HepG2 (cell line): ENCODE data around the gene FCN1. TPM values are rescaled to one million over a fixed set of nuclear protein-coding genes. Genes with fewer than 3 reads are reported as not detected.

Experiments used
- ATAC-seq: fragments of 200-7000 bp; cut with Tn5 transposase; 3 replicates; pipeline ENCODE4 v1.9.1; 2020; ENCODE audit warnings: mild to moderate bottlenecking, moderate library complexity
- BruUV-seq: library from RNA; stranded (reverse); fragments of 400-500 nt; replicated peaks from 2 replicates; lab custom pipeline; 2021; lab: Mats Ljungman, UMichigan
- CTCF ChIA-PET: fragments of 300-600 bp; formaldehyde crosslinking; extraction: SDS; loops from one replicate; lab custom pipeline; 2021; ENCODE audit warnings: low total read pairs, inconsistent platforms, low intra/inter-chr PET ratio; lab: Yijun Ruan, JAX
- POLR2A ChIA-PET: fragments of 350-600 bp; sonication (Branson Sonifier 250); formaldehyde crosslinking; loops from one replicate; lab custom pipeline; 2020; ENCODE audit warnings: antibody characterized with exemption, inconsistent platforms; lab: Yijun Ruan, JAX
- DNase-seq: peaks from one replicate; pipeline ENCODE4 v3.0.0-alpha.2; 2015; ENCODE audit warnings: low spot score
- FAIRE-seq: peaks from 3 replicates; lab custom pipeline; 2011; peaks lifted over from hg19 to GRCh38; lab: Jason Lieb, UNC
- H2AFZ ChIP-seq: one replicate; pipeline ENCODE4 v1.6.1; 2011; ENCODE audit warnings: low read length, inconsistent platforms
- H3K27ac ChIP-seq: fragments of 300-600 bp; 3 replicates; pipeline ENCODE4 v1.8.0; 2011; ENCODE audit warnings: mixed run types, mild to moderate bottlenecking, mixed read lengths, low read length, inconsistent platforms; ENCODE audit not compliant: insufficient read depth; ENCODE audit errors: extremely low read length
- H3K27me3 ChIP-seq, 2 experiments: fragments of 200-600 bp in 1 of 2; 2 replicates in 1 of 2; 3 replicates in 1 of 2; pipeline versions ENCODE4 v1.6.0 to v1.8.0; 2011; ENCODE audit warnings: low read length in 2 of 2, mild to moderate bottlenecking in 2 of 2, moderate library complexity in 2 of 2, inconsistent platforms in 1 of 2; ENCODE audit not compliant: insufficient read depth in 2 of 2, control insufficient read depth in 1 of 2
- H3K36me3 ChIP-seq, 2 experiments: fragments of 200-600 bp in 1 of 2; replicated peaks in 1 of 2; 2 replicates in 1 of 2; 3 replicates in 1 of 2; pipeline versions ENCODE4 v1.5.1 to v1.8.0; 2011; ENCODE audit warnings: low read length in 2 of 2, inconsistent platforms in 1 of 2; ENCODE audit not compliant: insufficient read depth in 2 of 2, control insufficient read depth in 1 of 2
- H3K4me1 ChIP-seq: 2 replicates; pipeline ENCODE4 v1.5.1; 2012; ENCODE audit warnings: low read length, inconsistent platforms; ENCODE audit not compliant: insufficient read depth
- H3K4me2 ChIP-seq: 2 replicates; pipeline ENCODE4 v1.6.0; 2011; ENCODE audit warnings: low read depth, low read length, inconsistent platforms
- H3K4me3 ChIP-seq, 3 experiments: fragments of 200-600 bp in 1 of 3; sonication (generic), shearing (Covaris generic) in 1 of 3; replicated peaks in 1 of 3; 2 replicates each; pipeline ENCODE4 v1.5.1; 2011 to 2016; ENCODE audit warnings: low read length in 3 of 3, inconsistent platforms in 2 of 3, low read depth in 2 of 3, mild to moderate bottlenecking in 2 of 3, control low read depth in 1 of 3, mixed read lengths in 1 of 3; ENCODE audit not compliant: insufficient read depth in 1 of 3
- H3K79me2 ChIP-seq: one replicate; pipeline ENCODE4 v1.6.1; 2011; ENCODE audit warnings: low read length, inconsistent platforms; ENCODE audit not compliant: insufficient read depth
- H3K9ac ChIP-seq: 2 replicates; pipeline ENCODE4 v1.6.0; 2011; ENCODE audit warnings: mild to moderate bottlenecking, low read depth, low read length, inconsistent platforms; ENCODE audit not compliant: insufficient read depth
- H3K9me3 ChIP-seq: 2 replicates; pipeline ENCODE4 v1.5.1; 2012; ENCODE audit warnings: mild to moderate bottlenecking, low read length
- H4K20me1 ChIP-seq: 2 replicates; pipeline ENCODE4 v1.6.0; 2011; ENCODE audit warnings: inconsistent platforms, mild to moderate bottlenecking, low read length, moderate library complexity; ENCODE audit not compliant: insufficient read depth
- AGO1 ChIP-seq: fragments of 200-400 bp; formaldehyde crosslinking; IDR thresholded peaks from 2 replicates; pipeline ENCODE4 v1.6.1; 2017; ENCODE audit warnings: mild to moderate bottlenecking, low read depth, low read length, moderate library complexity; ENCODE audit not compliant: poor library complexity, severe bottlenecking
- EZH2 ChIP-seq: conservative IDR thresholded peaks from 2 replicates; pipeline ENCODE4 v1.6.1; 2012; ENCODE audit warnings: mild to moderate bottlenecking, low read depth, low read length, moderate library complexity
- FLYWCH1 ChIP-seq: sonication (generic); formaldehyde crosslinking; IDR thresholded peaks from 2 replicates; pipeline ENCODE4 v1.8.1; 2023; ENCODE audit warnings: mild to moderate bottlenecking, missing genetic modification reagents
- GLI4 ChIP-seq: sonication (generic); formaldehyde crosslinking; IDR thresholded peaks from 2 replicates; pipeline ENCODE4 v1.5.1; 2020; ENCODE audit warnings: missing genetic modification reagents, mild to moderate bottlenecking, moderate library complexity, borderline replicate concordance
- KLF11 ChIP-seq: IDR thresholded peaks from 2 replicates; pipeline ENCODE4 v1.6.1; 2016; ENCODE audit warnings: missing compliant biosample characterization
- MAFF ChIP-seq: IDR thresholded peaks from 2 replicates; pipeline ENCODE4 v1.6.1; 2011; ENCODE audit warnings: low read depth, low read length, improper control_type of control experiment
- MYC ChIP-seq: sonication (generic); formaldehyde crosslinking; IDR thresholded peaks from 2 replicates; pipeline ENCODE4 v1.9.0; 2021; ENCODE audit warnings: missing genetic modification reagents, borderline replicate concordance
- SSRP1 ChIP-seq: IDR thresholded peaks from 2 replicates; pipeline ENCODE4 v1.6.1; 2016; ENCODE audit warnings: control low read depth
- TBP ChIP-seq: sonication (generic); formaldehyde crosslinking; IDR thresholded peaks from 2 replicates; pipeline ENCODE4 v1.5.0; 2020; ENCODE audit warnings: missing genetic modification reagents
- THYN1 ChIP-seq: sonication (generic); formaldehyde crosslinking; IDR thresholded peaks from 2 replicates; pipeline ENCODE4 v1.8.1; 2023; ENCODE audit warnings: low read depth, mild to moderate bottlenecking, moderate library complexity, missing genetic modification reagents, borderline replicate concordance
- U2AF1 ChIP-seq: fragments of 200-400 bp; formaldehyde crosslinking; optimal IDR thresholded peaks from 2 replicates; pipeline ENCODE3; 2017; ENCODE audit warnings: mild to moderate bottlenecking, low read depth, low read length
- ZBTB38 ChIP-seq: sonication (generic); formaldehyde crosslinking; IDR thresholded peaks from 2 replicates; pipeline ENCODE4 v1.5.1; 2020; ENCODE audit warnings: mild to moderate bottlenecking, missing genetic modification reagents
- ZNF552 ChIP-seq: sonication (generic); formaldehyde crosslinking; IDR thresholded peaks from 2 replicates; pipeline ENCODE4 v1.9.0; 2022; ENCODE audit warnings: missing genetic modification reagents, mild to moderate bottlenecking, borderline replicate concordance
- ZNF558 ChIP-seq: sonication (generic); formaldehyde crosslinking; IDR thresholded peaks from 2 replicates; pipeline ENCODE4 v1.9.0; 2022; ENCODE audit warnings: mild to moderate bottlenecking, missing genetic modification reagents, borderline replicate concordance
- ZNF674 ChIP-seq: sonication (generic); formaldehyde crosslinking; IDR thresholded peaks from 2 replicates; pipeline ENCODE4 v1.5.0; 2020; ENCODE audit warnings: low read depth, mild to moderate bottlenecking, missing genetic modification reagents
- ZNF878 ChIP-seq: sonication (generic); formaldehyde crosslinking; IDR thresholded peaks from 2 replicates; pipeline ENCODE4 v1.8.1; 2023; ENCODE audit warnings: mild to moderate bottlenecking, missing genetic modification reagents, moderate library complexity
- WGBS: methylation state at CpG from one replicate; pipeline ENCODE4 v1.1.6; 2017; ENCODE audit warnings: low lambda C conversion rate; 5-methylcytosine and 5-hydroxymethylcytosine counted together
- in situ Hi-C: cut with HindIII; loops from 2 replicates; pipeline ENCODE4 v1.10.0; 2017; ENCODE audit warnings: low pct_unique_long_range_greater_than_20kb; ENCODE audit not compliant: extremely low pct_ligation_motif_present
- intact Hi-C: fragments of 100-400 bp; cut with micrococcal nuclease; formaldehyde crosslinking; loops from one replicate; pipeline ENCODE4 v1.10.0; 2022; ENCODE audit not compliant: unreplicated experiment
- polyA plus RNA-seq, 8 experiments: library from polyadenylated mRNA; depleted of rRNA in 3 of 8; stranded (reverse) in 7 of 8; unstranded in 1 of 8; fragments of >200 nt; fragmentation: Illumina TruSeq in 4 of 8; extraction: Trizol in 4 of 8; gene quantifications; 2 replicates each; pipeline versions ENCODE4 v1.2.1 to v1.2.3, GENCODE V29; 2011 to 2016; ENCODE audit warnings: low read depth in 4 of 8, missing spikeins in 1 of 8, mixed read lengths in 1 of 8; ENCODE audit not compliant: insufficient read depth in 1 of 8
- total RNA-seq, 5 experiments: library from RNA; depleted of rRNA; stranded (reverse); fragments of >200 nt; fragmentation: Illumina TruSeq; extraction: Trizol; gene quantifications; 2 replicates each; pipeline ENCODE4 v1.2.3, GENCODE V29; 2016; ENCODE audit warnings: low read depth in 1 of 5
- TF ChIP-seq, protein P1 (sequence below): conservative IDR thresholded peaks from 2 replicates; pipeline ENCODE4 v1.6.1; 2018; ENCODE audit warnings: missing genetic modification reagents

Gene FCN1
- total and polyA plus RNA-seq, 2 of the 13 experiments (the other 11 are each of a cell fraction or from before 2014, with no cell fraction given), result not detected

DNA sequence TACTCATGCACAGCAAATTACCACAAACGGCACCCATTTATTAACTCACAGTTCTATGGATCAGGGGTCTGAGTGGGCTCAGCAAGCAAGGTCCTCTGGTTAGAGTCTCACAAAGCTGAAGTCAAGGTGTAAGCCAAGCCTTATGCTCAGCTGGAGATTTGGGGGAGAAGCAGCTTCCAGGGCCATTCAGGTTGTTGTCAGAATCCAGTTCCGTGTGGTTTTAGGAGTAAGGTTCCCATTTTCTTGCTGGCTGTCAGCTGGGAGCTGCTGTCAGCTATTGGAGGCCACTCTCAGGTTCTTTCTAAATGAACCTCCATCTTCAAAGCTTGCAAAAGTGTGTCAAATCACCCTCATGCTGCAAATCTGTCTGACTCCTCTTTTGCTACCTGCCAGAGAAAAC is 19.4 kb downstream of the FCN1 start:
- no peak overlapping the region for H3K4me3 ChIP-seq
- no peak overlapping the region for H3K27ac ChIP-seq
- in situ Hi-C loops, result no loop called here
- intact Hi-C loops, result no loop called here
- H3K27me3 ChIP-seq, result peaks cover 2 to 18% of the 10 kb centered on the region in 2 experiments; a peak in 3 of 5 replicates
- H3K9ac ChIP-seq, result no peak overlapping the region
- H4K20me1 ChIP-seq, result no peaks in the 10 kb centered on the region
- POLR2A ChIA-PET, result no interaction called here
- TF ChIP-seq MYC (CRISPR knock-in tag), result no peak
- TF ChIP-seq ZNF552 (CRISPR knock-in tag), result no peak
- TF ChIP-seq EZH2, result no peak
- no peak for TF ChIP-seq GLI4 (CRISPR knock-in tag)
- no peak for TF ChIP-seq TBP
- TF ChIP-seq AGO1, result no peak
- no peak for TF ChIP-seq ZBTB38 (CRISPR knock-in tag)
- no peak for TF ChIP-seq U2AF1
- TF ChIP-seq THYN1 (CRISPR knock-in tag), result no peak
- no peak for TF ChIP-seq ZNF878
- TF ChIP-seq SSRP1 (CRISPR knock-in tag), result no peak
- TF ChIP-seq KLF11, result no peak
- TF ChIP-seq ZNF558 (CRISPR knock-in tag), result no peak
- TF ChIP-seq, protein P1, sequence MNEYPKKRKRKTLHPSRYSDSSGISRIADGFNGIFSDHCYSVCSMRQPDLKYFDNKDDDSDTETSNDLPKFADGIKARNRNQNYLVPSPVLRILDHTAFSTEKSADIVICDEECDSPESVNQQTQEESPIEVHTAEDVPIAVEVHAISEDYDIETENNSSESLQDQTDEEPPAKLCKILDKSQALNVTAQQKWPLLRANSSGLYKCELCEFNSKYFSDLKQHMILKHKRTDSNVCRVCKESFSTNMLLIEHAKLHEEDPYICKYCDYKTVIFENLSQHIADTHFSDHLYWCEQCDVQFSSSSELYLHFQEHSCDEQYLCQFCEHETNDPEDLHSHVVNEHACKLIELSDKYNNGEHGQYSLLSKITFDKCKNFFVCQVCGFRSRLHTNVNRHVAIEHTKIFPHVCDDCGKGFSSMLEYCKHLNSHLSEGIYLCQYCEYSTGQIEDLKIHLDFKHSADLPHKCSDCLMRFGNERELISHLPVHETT (CRISPR knock-in tag), result no peak
- no peak for TF ChIP-seq MAFF
- TF ChIP-seq FLYWCH1 (CRISPR knock-in tag), result no peak
- TF ChIP-seq ZNF674, result no peak
- H3K79me2 ChIP-seq, result no peaks in the 10 kb centered on the region
- FAIRE-seq (no peak), ATAC-seq (no peak), DNase-seq (no peak)
- 0% methylated on average over 2 of the region's 2 CpGs for WGBS
- H3K4me1 ChIP-seq, result no peaks in the 10 kb centered on the region
- no TSS peak for BruUV-seq
- CTCF ChIA-PET, result no interaction called here
- H3K9me3 ChIP-seq, result no peaks in the 10 kb centered on the region
- no peak overlapping the region for H3K4me2 ChIP-seq
- no peaks in the 10 kb centered on the region for H3K36me3 ChIP-seq
- H2AFZ ChIP-seq, result no peak overlapping the region
